ENCODE measurements around the gene TCHP.
A peak's percentile ranks its signal among the peaks of the same experiment; 100 is the strongest.

The TCHP gene

GRCh38 chr12:109966546-109966945 lies 66.5 kb downstream of the TCHP start:
- Mint-ChIP-seq H3K27me3 (ENCODE audit: low read depth) (no peaks in the 10 kb centered on the region), H3K4me1 (ENCODE audit: low read depth) (peaks cover 26% of the 10 kb centered on the region), H3K27ac (no peak overlapping the region), H3K4me3 (no peak overlapping the region), H3K9me3 (no peaks in the 10 kb centered on the region), H3K36me3 (ENCODE audit: low read depth) (peaks cover 57% of the 10 kb centered on the region)

GRCh38 chr12:109967383-109968031 lies 67.4 kb downstream of the TCHP start:
- Mint-ChIP-seq H3K27ac (peak overlapping the region; percentile 83), H3K4me3 (peak overlapping the region; percentile 20), H3K9me3 (no peaks in the 10 kb centered on the region), H3K27me3 (ENCODE audit: low read depth) (no peaks in the 10 kb centered on the region), H3K4me1 (ENCODE audit: low read depth) (peaks cover 30% of the 10 kb centered on the region), H3K36me3 (ENCODE audit: low read depth) (peaks cover 59% of the 10 kb centered on the region)
